Upper lobe of left lung (tissue), 4 donors: ENCODE data around the gene FILIP1L.

Experiments used
- CTCF ChIP-seq, 6 experiments: fragments of 450-650 bp in 4 of 6; fragments of 200-600 bp in 2 of 6; sonication (generic) in 2 of 6; IDR thresholded peaks; one replicate each; pipeline ENCODE4 v1.5.1; 2016 to 2019; ENCODE audit warnings: antibody characterized with exemption in 6 of 6
- EP300 ChIP-seq, 4 donors: sonication (generic); formaldehyde crosslinking; IDR thresholded peaks; one replicate each; pipeline ENCODE4 v1.5.1; 2017; ENCODE audit warnings: antibody characterized with exemption in 4 of 4, control low read depth in 2 of 4
- POLR2A ChIP-seq, 4 donors: fragments of 450-650 bp; IDR thresholded peaks; one replicate each; pipeline ENCODE4 v1.5.1; 2016 to 2017; ENCODE audit warnings: antibody characterized with exemption in 4 of 4, mild to moderate bottlenecking in 2 of 4
- POLR2AphosphoS5 ChIP-seq, 2 donors: sonication (generic); formaldehyde crosslinking; IDR thresholded peaks; one replicate each; pipeline ENCODE4 v1.5.1; 2017; ENCODE audit warnings: antibody characterized with exemption in 2 of 2

GRCh38 chr3:99872923-99873254 is 241.4 kb downstream of the FILIP1L start:
- TF ChIP-seq CTCF (IDR thresholded peaks at IDR 0.05): no peak
- no peak for TF ChIP-seq POLR2AphosphoS5 (IDR thresholded peaks at IDR 0.05)
- TF ChIP-seq POLR2A (IDR thresholded peaks at IDR 0.05): no peak
- TF ChIP-seq EP300 (IDR thresholded peaks at IDR 0.05): no peak
